ENCODE results near the gene PDE4B.

PDE4B gene

GRCh38 chr1:66278260-66279021, 485.7 kb downstream of the PDE4B start:
- DNase-seq, result no peak
- Histone ChIP-seq H3K9me3 (no peaks in the 10 kb centered on the region), H3K36me3 (no peaks in the 10 kb centered on the region), H3K4me1 (no peaks in the 10 kb centered on the region), H3K4me3 (ENCODE audit: low read depth, low read length) (no peak overlapping the region), H3K27me3 (no peaks in the 10 kb centered on the region)
- no peak for TF ChIP-seq CTCF (IDR thresholded peaks at IDR 0.05; ENCODE audit: low read depth, low read length)

GRCh38 chr1:66281808-66282207, 489.1 kb downstream of the PDE4B start:
- DNase-seq, result no peak
- H3K36me3 ChIP-seq, result no peaks in the 10 kb centered on the region
- H3K4me3 ChIP-seq (ENCODE audit: low read depth, low read length), result no peak overlapping the region
- TF ChIP-seq CTCF (IDR thresholded peaks at IDR 0.05; ENCODE audit: low read depth, low read length), result no peak
- H3K9me3 ChIP-seq, result no peaks in the 10 kb centered on the region
- H3K27me3 ChIP-seq, result no peaks in the 10 kb centered on the region
- no peaks in the 10 kb centered on the region for H3K4me1 ChIP-seq

- no peaks in the 10 kb centered on the region for H3K36me3 ChIP-seq
- no peaks in the 10 kb centered on the region for H3K9me3 ChIP-seq
- H3K4me3 ChIP-seq (ENCODE audit: low read depth, low read length), result no peak overlapping the region
- DNase-seq, result no peak
- H3K4me1 ChIP-seq, result no peaks in the 10 kb centered on the region
- H3K27me3 ChIP-seq, result no peaks in the 10 kb centered on the region
- TF ChIP-seq CTCF (IDR thresholded peaks at IDR 0.05; ENCODE audit: low read depth, low read length), result no peak
These were observed 489.7 kb downstream of the PDE4B start for GRCh38 chr1:66282343-66282852.

GRCh38 chr1:66282891-66283621, 490.4 kb downstream of the PDE4B start:
- no peaks in the 10 kb centered on the region for H3K4me1 ChIP-seq
- no peak overlapping the region for H3K4me3 ChIP-seq (ENCODE audit: low read depth, low read length)
- H3K9me3 ChIP-seq, result no peaks in the 10 kb centered on the region
- H3K27me3 ChIP-seq, result no peaks in the 10 kb centered on the region
- TF ChIP-seq CTCF (IDR thresholded peaks at IDR 0.05; ENCODE audit: low read depth, low read length), result no peak
- H3K36me3 ChIP-seq, result no peaks in the 10 kb centered on the region
- DNase-seq, result no peak

GRCh38 chr1:66283622-66284041, 490.9 kb downstream of the PDE4B start:
- DNase-seq, result no peak
- no peaks in the 10 kb centered on the region for H3K36me3 ChIP-seq
- H3K27me3 ChIP-seq, result no peaks in the 10 kb centered on the region
- TF ChIP-seq CTCF (IDR thresholded peaks at IDR 0.05; ENCODE audit: low read depth, low read length), result no peak
- H3K9me3 ChIP-seq, result no peaks in the 10 kb centered on the region
- H3K4me3 ChIP-seq (ENCODE audit: low read depth, low read length), result no peak overlapping the region
- H3K4me1 ChIP-seq, result no peaks in the 10 kb centered on the region

- no peaks in the 10 kb centered on the region for H3K36me3 ChIP-seq
- H3K9me3 ChIP-seq, result no peaks in the 10 kb centered on the region
- TF ChIP-seq CTCF (IDR thresholded peaks at IDR 0.05; ENCODE audit: low read depth, low read length), result no peak
- H3K4me3 ChIP-seq (ENCODE audit: low read depth, low read length), result no peak overlapping the region
- DNase-seq, result no peak
- no peaks in the 10 kb centered on the region for H3K27me3 ChIP-seq
- H3K4me1 ChIP-seq, result no peaks in the 10 kb centered on the region
These were observed 492.1 kb downstream of the PDE4B start for GRCh38 chr1:66284746-66285145.

All from BE2C (cell line).